Gastroesophageal sphincter (tissue), 3 donors: ENCODE measurements around the gene NR3C2.

Experiments
- CTCF ChIP-seq, 4 experiments: fragments of 200-600 bp in 2 of 4; fragments of 450-650 bp in 2 of 4; sonication (generic) in 1 of 4; IDR thresholded peaks; one replicate each; pipeline ENCODE4 v1.5.1; 2017 to 2019; ENCODE audit warnings: antibody characterized with exemption in 4 of 4, mild to moderate bottlenecking in 2 of 4, moderate library complexity in 2 of 4
- EP300 ChIP-seq: sonication (generic); formaldehyde crosslinking; IDR thresholded peaks from one replicate; pipeline ENCODE4 v1.6.1; 2017; ENCODE audit warnings: antibody characterized with exemption, mild to moderate bottlenecking
- POLR2A ChIP-seq, 2 donors: fragments of 450-650 bp; IDR thresholded peaks; one replicate each; pipeline ENCODE4 v1.6.1; 2017; ENCODE audit warnings: antibody characterized with exemption in 2 of 2, mild to moderate bottlenecking in 2 of 2, moderate library complexity in 1 of 2
- POLR2AphosphoS5 ChIP-seq: sonication (generic); formaldehyde crosslinking; IDR thresholded peaks from one replicate; pipeline ENCODE4 v1.6.1; 2017; ENCODE audit warnings: antibody characterized with exemption

GRCh38 chr4:148041606-148042329 lies 400.4 kb downstream of the NR3C2 start:
- TF ChIP-seq CTCF (IDR thresholded peaks at IDR 0.05) (no peak), POLR2A (IDR thresholded peaks at IDR 0.05) (no peak), POLR2AphosphoS5 (no peak), EP300 (no peak)
